Measurements from ENCODE around the gene C1R. TPM values are rescaled to one million over a fixed set of nuclear protein-coding genes. Genes with fewer than 3 reads are reported as not detected.
A peak's percentile ranks its signal among the peaks of the same experiment; 100 is the strongest.

C1R gene
- 1.0 TPM for total RNA-seq (2013)
- under 1 TPM in 2 of 3 donors, not detected in 1; 0.14 to 0.88 TPM for polyA plus RNA-seq
- 0.55 and 1.1 TPM in 2 replicates for polyA minus RNA-seq
- 0.06 to 1.2 (median 0.63) reads per million in 11 experiments for total RNA-seq

GRCh38 chr12:7092229-7092985 is at the start of gene C1R:
Gene C1R (minus strand): TSS chr12:7092445. CDS start chr12:7092388, 57 bp downstream.
- peaks cover 9% of the 10 kb centered on the region for H3K4me1 Mint-ChIP-seq
- peak within 1 kb of the TSS; percentile 89 to 98 for H3K4me3 Mint-ChIP-seq
- peak within 1 kb of the TSS in 1 of 2 donors; percentile 55 for H3K27ac ChIP-seq (ENCODE audit: low read depth in 1 of 2, low read length in 2 of 2)
- H3K27me3 ChIP-seq (ENCODE audit: control insufficient read depth in 2 of 2, insufficient read depth in 2 of 2, low read length in 2 of 2), result peaks cover 0 to 2% of the 10 kb centered on the region in 2 donors
- H2AFZ ChIP-seq (ENCODE audit: insufficient read depth, low read depth, low read length, poor library complexity, severe bottlenecking), result peak within 1 kb of the TSS; percentile 96
- 23% methylated on average over 11 of the region's 16 CpGs for WGBS (ENCODE audit: insufficient coverage)
- no peaks in the 10 kb centered on the region for H3K79me2 ChIP-seq (ENCODE audit: insufficient read depth, low read length)
- H3K9me3 Mint-ChIP-seq, result peaks cover 0 to 1% (median 0%) of the 10 kb centered on the region in 7 donors
- peaks cover 0 to 3% of the 10 kb centered on the region in 2 donors for H3K4me1 ChIP-seq (ENCODE audit: control insufficient read depth in 1 of 2, insufficient read depth in 2 of 2, low read length in 2 of 2)
- H3K27me3 Mint-ChIP-seq (ENCODE audit: low read depth in 3 of 3), result peaks cover 6 to 17% (median 12%) of the 10 kb centered on the region in 3 donors
- peak; percentile 90 for TF ChIP-seq CTCF (IDR thresholded peaks at IDR 0.05)
- no peaks in the 10 kb centered on the region for H3K9me3 ChIP-seq (replicated peaks in 1 of 2; ENCODE audit: control insufficient read depth in 1 of 2, insufficient read depth in 1 of 2, low read length in 2 of 2)
- intact Hi-C loops (cut with micrococcal nuclease), result loop anchor here (5.0 to 10.0 kb wide), 2 partner anchors 68 to 170 kb away; no protein-coding TSS in a partner anchor
- peak; percentile 29 to 49 (median 41) for DNase-seq
- H3K36me3 Mint-ChIP-seq, result peaks cover 9 to 11% of the 10 kb centered on the region in 2 donors
- H3K9ac ChIP-seq (ENCODE audit: insufficient read depth, low read length, poor library complexity, severe bottlenecking), result peak within 1 kb of the TSS; percentile 55
- H3K27ac Mint-ChIP-seq, result peak within 1 kb of the TSS in 5 of 7 donors; percentile 71 to 91 (median 80)
- H3K4me2 ChIP-seq (replicated peaks; ENCODE audit: extremely low read depth, low read length, poor library complexity, severe bottlenecking), result peak within 1 kb of the TSS; percentile 78
- peak within 1 kb of the TSS; percentile 36 to 79 (median 62) for H3K4me3 ChIP-seq (replicated peaks in 1 of 3; ENCODE audit: low read depth in 2 of 3, low read length in 3 of 3)
- peaks cover 0 to 3% of the 10 kb centered on the region in 2 donors for H3K36me3 ChIP-seq (replicated peaks in 1 of 2; ENCODE audit: control insufficient read depth in 1 of 2, insufficient read depth in 2 of 2, low read length in 2 of 2)
- no peaks in the 10 kb centered on the region for H4K20me1 ChIP-seq (ENCODE audit: insufficient read depth, low read length)

GRCh38 chr12:7141351-7142005 is 49.2 kb upstream of the C1R start:
- peaks cover 36 to 45% of the 10 kb centered on the region in 2 donors for H3K36me3 Mint-ChIP-seq
- no peak overlapping the region for H3K9ac ChIP-seq (ENCODE audit: insufficient read depth, low read length, poor library complexity, severe bottlenecking)
- peaks cover 5 to 8% of the 10 kb centered on the region in 2 donors for H3K36me3 ChIP-seq (replicated peaks in 1 of 2; ENCODE audit: control insufficient read depth in 1 of 2, insufficient read depth in 2 of 2, low read length in 2 of 2)
- H3K27me3 Mint-ChIP-seq (ENCODE audit: low read depth in 3 of 3), result peaks cover 0 to 1% (median 0%) of the 10 kb centered on the region in 3 donors
- H2AFZ ChIP-seq (ENCODE audit: insufficient read depth, low read depth, low read length, poor library complexity, severe bottlenecking), result no peak overlapping the region
- no peak for TF ChIP-seq CTCF (IDR thresholded peaks at IDR 0.05)
- H3K79me2 ChIP-seq (ENCODE audit: insufficient read depth, low read length), result no peaks in the 10 kb centered on the region
- no peak overlapping the region for H3K4me2 ChIP-seq (replicated peaks; ENCODE audit: extremely low read depth, low read length, poor library complexity, severe bottlenecking)
- peak overlapping the region in 2 of 7 donors; percentile 3 to 27 for H3K27ac Mint-ChIP-seq
- DNase-seq, result no peak
- peaks cover 10% of the 10 kb centered on the region for H3K4me1 Mint-ChIP-seq
- H3K27me3 ChIP-seq (ENCODE audit: control insufficient read depth in 2 of 2, insufficient read depth in 2 of 2, low read length in 2 of 2), result no peaks in the 10 kb centered on the region
- no peaks in the 10 kb centered on the region for H3K9me3 ChIP-seq (replicated peaks in 1 of 2; ENCODE audit: control insufficient read depth in 1 of 2, insufficient read depth in 1 of 2, low read length in 2 of 2)
- H3K4me3 ChIP-seq (replicated peaks in 1 of 3; ENCODE audit: low read depth in 2 of 3, low read length in 3 of 3), result no peak overlapping the region
- WGBS (ENCODE audit: insufficient coverage), result 94% methylated on average over 3 of the region's 7 CpGs
- intact Hi-C loops (cut with micrococcal nuclease), result loop anchor here in 1 of 2 donors (5.0 to 10.0 kb wide), 2 partner anchors 313 to 496 kb away; no protein-coding TSS in a partner anchor
- H3K27ac ChIP-seq (ENCODE audit: low read depth in 1 of 2, low read length in 2 of 2), result no peak overlapping the region
- H3K4me3 Mint-ChIP-seq, result peak overlapping the region; percentile 13 to 32
- H3K9me3 Mint-ChIP-seq, result peaks cover 0 to 5% (median 0%) of the 10 kb centered on the region in 7 donors
- H4K20me1 ChIP-seq (ENCODE audit: insufficient read depth, low read length), result no peaks in the 10 kb centered on the region
- peaks cover 0 to 8% of the 10 kb centered on the region in 2 donors for H3K4me1 ChIP-seq (ENCODE audit: control insufficient read depth in 1 of 2, insufficient read depth in 2 of 2, low read length in 2 of 2)
